Measurements from ENCODE around the gene PHF21A. TPM values are rescaled to one million over a fixed set of nuclear protein-coding genes. Genes with fewer than 3 reads are reported as not detected.

PHF21A gene
- total and polyA plus RNA-seq, 2 experiments from 2014 or later, result 42.1 to 55.6 TPM

GRCh38 chr11:46055371-46055770 is 65.9 kb downstream of the PHF21A start:
- TF ChIP-seq CTCF (IDR thresholded peaks at IDR 0.05; ENCODE audit: low read depth, low read length), result no peak
- Histone ChIP-seq H3K27me3 (no peaks in the 10 kb centered on the region), H3K4me1 (ENCODE audit: low read depth) (peaks cover 44% of the 10 kb centered on the region), H3K27ac (no peak overlapping the region), H3K4me3 (no peak overlapping the region), H3K36me3 (no peaks in the 10 kb centered on the region), H3K9me3 (ENCODE audit: low read depth) (no peaks in the 10 kb centered on the region)
- peak in 1 of 2 donors; percentile 23 for DNase-seq (ENCODE audit: low read depth in 1 of 2, low spot score in 1 of 2)

GRCh38 chr11:46051102-46051501 is 70.2 kb downstream of the PHF21A start:
- Histone ChIP-seq H3K9me3 (ENCODE audit: low read depth) (no peaks in the 10 kb centered on the region), H3K36me3 (no peaks in the 10 kb centered on the region), H3K4me1 (ENCODE audit: low read depth) (peaks cover 44% of the 10 kb centered on the region), H3K27ac (peak overlapping the region; percentile 94), H3K27me3 (no peaks in the 10 kb centered on the region), H3K4me3 (no peak overlapping the region)
- DNase-seq (ENCODE audit: low read depth in 1 of 2, low spot score in 1 of 2), result no peak
- no peak for TF ChIP-seq CTCF (IDR thresholded peaks at IDR 0.05; ENCODE audit: low read depth, low read length)

- Histone ChIP-seq H3K27me3 (no peaks in the 10 kb centered on the region), H3K4me1 (ENCODE audit: low read depth) (peaks cover 46% of the 10 kb centered on the region), H3K27ac (peak overlapping the region; percentile 94), H3K36me3 (no peaks in the 10 kb centered on the region), H3K4me3 (no peak overlapping the region), H3K9me3 (ENCODE audit: low read depth) (no peaks in the 10 kb centered on the region)
- TF ChIP-seq CTCF (IDR thresholded peaks at IDR 0.05; ENCODE audit: low read depth, low read length), result no peak
- no peak for DNase-seq (ENCODE audit: low read depth in 1 of 2, low spot score in 1 of 2)
These were observed 70.6 kb downstream of the PHF21A start for GRCh38 chr11:46050662-46051061.

- no peak overlapping the region for H3K4me3 ChIP-seq
- peaks cover 47% of the 10 kb centered on the region for H3K4me1 ChIP-seq (ENCODE audit: low read depth)
- H3K27ac ChIP-seq, result peak overlapping the region; percentile 94
- no peaks in the 10 kb centered on the region for H3K9me3 ChIP-seq (ENCODE audit: low read depth)
- H3K27me3 ChIP-seq, result no peaks in the 10 kb centered on the region
- peak; percentile 91 to 93 for DNase-seq (ENCODE audit: low read depth in 1 of 2, low spot score in 1 of 2)
- TF ChIP-seq CTCF (IDR thresholded peaks at IDR 0.05; ENCODE audit: low read depth, low read length), result no peak
- H3K36me3 ChIP-seq, result no peaks in the 10 kb centered on the region
These were observed 71.2 kb downstream of the PHF21A start for GRCh38 chr11:46050003-46050461.

GRCh38 chr11:46049325-46049897 is 71.8 kb downstream of the PHF21A start:
- H3K36me3 ChIP-seq, result no peaks in the 10 kb centered on the region
- DNase-seq (ENCODE audit: low read depth in 1 of 2, low spot score in 1 of 2), result peak in 1 of 2 donors; percentile 39
- no peaks in the 10 kb centered on the region for H3K27me3 ChIP-seq
- H3K27ac ChIP-seq, result peak overlapping the region; percentile 94
- no peaks in the 10 kb centered on the region for H3K9me3 ChIP-seq (ENCODE audit: low read depth)
- no peak overlapping the region for H3K4me3 ChIP-seq
- no peak for TF ChIP-seq CTCF (IDR thresholded peaks at IDR 0.05; ENCODE audit: low read depth, low read length)
- H3K4me1 ChIP-seq (ENCODE audit: low read depth), result peaks cover 47% of the 10 kb centered on the region

Data from cardiac muscle cell (in vitro differentiated cells and primary cell).